GM18499 (cell line): ENCODE measurements around the gene UBAP2.

Experiments used
- ATAC-seq: cut with Tn5 transposase; IDR thresholded peaks from one replicate; pipeline ENCODE4 v1.9.1; 2021; ENCODE audit warnings: moderate number of reproducible peaks; ENCODE audit not compliant: insufficient read depth, unreplicated experiment

UBAP2 gene

DNA sequence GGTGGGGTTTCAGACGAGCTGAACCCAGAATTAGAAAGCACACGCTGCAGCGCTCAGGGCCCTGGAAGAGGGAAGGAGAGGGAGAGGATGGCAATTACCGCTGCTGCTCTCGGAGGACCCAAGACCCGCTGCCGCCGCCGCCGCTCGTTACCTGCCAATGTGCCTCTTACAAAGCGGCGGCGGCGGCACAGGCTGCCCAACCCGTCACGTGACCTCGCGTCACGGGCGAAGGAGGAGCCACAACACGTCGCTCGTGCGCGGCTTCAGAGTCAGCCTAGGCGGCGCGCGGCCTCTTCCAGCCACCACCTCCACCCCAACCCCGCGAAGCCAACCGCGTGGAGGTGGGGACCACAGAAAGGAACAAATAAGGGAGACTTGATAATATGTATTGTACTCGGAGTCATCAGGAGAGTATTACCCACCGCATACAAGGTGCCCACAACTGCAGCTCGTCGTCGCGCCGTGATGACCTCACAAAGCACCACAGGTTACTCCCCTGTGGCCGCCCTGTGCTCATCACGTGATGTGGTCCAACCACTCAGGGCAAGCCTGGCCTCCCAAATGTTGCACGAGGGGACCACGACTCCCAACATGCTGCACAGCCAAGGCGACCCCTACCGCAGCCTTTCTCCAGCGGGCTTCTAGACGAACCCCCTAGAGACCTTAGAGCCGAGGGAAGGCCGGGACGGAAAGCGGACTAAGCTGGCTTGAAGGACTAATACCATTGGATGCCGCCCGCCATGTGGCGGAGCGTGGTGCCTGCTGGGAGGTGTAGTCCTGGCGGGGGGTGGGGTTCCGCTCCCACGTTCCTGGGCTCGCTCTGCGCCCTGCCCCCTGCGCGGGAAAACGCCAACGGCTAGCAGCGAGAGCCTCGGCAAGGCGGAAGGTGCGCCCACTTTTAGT, at the start of gene UBAP2:
Gene UBAP2, minus strand, starts transcription at position 161 of the 903 bp plus-strand sequence. CDS start 31,739 bp downstream, outside the sequence.
- peak; percentile 68 for ATAC-seq

DNA sequence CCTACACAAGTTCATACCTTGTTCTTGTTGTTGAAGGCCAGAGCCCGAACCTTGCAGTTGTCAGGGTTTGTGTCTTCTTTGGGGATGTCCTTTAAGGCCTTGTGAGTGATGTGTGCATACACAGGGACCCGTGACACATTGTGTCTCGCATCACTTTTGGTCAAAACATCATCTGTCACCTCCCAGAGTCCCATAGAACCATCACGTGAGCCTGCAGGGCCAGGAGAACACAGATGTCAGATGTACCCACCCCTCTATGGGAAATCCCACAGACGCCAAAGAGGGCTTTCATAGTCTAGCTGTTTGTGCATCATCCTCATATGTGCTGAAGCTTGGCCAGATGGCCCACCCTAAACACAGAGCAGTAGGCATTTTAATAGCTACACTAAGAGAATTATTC, 49.6 kb upstream of the UBAP2 start:
- no peak for ATAC-seq

DNA sequence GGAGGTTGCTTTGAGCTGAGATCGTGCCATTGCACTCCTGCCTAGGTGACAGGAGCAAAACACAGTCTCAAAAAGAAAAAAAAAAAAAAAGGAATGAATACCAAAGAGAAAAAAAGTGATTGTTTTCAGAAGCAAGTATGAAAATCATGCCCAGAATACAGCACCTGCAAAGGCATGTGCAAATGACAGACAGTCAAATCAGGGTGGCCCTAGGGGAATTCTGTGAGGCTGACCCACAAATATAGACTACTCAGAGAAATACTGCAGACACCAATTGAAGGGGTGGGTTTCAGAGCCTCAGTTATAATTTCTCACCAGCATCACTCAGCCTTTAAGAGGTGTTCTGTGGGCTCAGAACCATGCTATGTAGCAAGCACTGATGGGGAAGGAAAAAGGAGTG, 49.2 kb upstream of the UBAP2 start:
- ATAC-seq, result no peak

DNA sequence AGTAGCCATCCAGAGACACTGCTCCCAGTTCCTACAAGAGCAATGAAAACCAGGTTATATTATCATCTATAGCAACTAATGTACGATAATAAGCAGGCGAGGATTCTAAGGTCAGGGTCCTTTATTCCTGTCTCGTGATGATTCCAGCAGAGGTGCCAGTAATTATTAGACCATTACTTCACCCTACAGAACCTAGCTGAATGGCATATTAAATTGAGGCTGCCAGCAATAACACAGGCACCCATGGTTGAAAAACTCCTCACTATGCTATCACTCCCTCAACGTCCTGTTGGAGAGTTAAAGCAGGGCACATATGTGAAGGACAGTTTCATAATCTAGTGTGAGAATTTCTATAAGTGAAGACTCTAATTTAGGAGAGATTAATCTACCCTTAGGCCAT, 48.1 kb upstream of the UBAP2 start:
- no peak for ATAC-seq

GRCh38 chr9:34093578-34093977, 44.9 kb upstream of the UBAP2 start:
- no peak for ATAC-seq

- ATAC-seq, result no peak
These were observed 40.6 kb upstream of the UBAP2 start for GRCh38 chr9:34089311-34089710.

GRCh38 chr9:34087370-34087769, 38.7 kb upstream of the UBAP2 start:
- no peak for ATAC-seq

DNA sequence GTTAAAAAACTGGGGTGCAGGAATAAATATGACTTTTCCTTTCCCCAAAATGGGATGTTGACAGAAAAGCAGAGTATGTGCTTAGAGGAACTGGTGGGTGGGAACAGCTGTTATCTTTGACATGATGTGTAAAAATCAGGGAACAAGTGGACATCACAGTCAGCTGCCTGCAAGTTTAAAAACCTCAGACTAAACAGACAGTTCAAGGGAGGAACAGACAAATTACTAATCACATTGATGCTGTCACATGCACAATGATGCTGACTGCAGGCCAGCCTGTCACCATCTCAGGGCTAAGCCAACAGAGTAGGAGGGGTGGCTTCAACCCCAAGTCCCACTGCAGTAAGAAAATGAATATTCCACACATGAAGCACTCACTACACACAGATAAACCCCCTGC, 38.2 kb upstream of the UBAP2 start:
- no peak for ATAC-seq

DNA sequence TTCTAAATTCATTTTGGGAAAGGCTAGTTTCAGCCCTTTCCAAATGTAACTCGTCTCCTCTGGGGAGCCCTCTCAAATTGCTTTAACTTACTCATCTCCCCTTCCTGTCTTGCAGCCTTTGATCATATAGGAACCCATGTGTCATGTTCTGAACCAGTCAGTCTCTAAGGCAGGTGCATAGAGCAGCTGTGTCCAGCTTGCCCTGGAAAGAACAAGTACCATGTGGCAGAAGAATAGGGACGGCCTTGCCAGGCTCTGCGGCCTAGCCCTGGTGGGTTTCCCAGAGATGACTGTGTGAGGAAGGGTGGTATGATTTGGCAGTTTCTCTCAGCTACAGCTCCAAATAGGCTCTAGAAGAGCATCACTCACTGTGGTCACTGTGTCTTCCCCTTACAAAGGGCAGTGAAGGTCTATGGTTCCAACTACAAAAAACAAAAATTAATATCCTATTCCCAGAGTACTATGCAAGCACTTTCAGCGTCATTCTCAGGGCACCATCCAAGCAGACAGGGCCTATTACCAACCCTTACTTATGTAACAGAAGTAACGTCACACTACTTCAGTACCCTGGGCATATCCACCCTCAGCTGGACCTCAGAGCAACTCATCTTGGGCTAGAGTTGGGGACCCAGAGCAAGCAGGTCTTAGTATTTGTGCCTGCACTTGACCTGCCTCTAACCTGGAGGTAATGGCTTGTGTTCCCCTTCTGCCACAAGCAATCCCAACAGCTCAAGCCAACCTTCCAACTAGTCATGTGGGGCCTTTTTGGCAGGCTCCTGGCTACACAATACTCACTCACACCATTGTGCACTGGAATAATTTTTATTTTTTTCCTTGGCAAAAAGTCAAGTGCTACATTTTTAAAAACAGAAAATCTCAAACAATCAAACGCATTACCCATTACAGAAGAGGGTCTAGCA, 37.2 kb upstream of the UBAP2 start:
- ATAC-seq, result no peak

- ATAC-seq, result no peak
These were observed 35.9 kb upstream of the UBAP2 start for GRCh38 chr9:34084562-34084961.

DNA sequence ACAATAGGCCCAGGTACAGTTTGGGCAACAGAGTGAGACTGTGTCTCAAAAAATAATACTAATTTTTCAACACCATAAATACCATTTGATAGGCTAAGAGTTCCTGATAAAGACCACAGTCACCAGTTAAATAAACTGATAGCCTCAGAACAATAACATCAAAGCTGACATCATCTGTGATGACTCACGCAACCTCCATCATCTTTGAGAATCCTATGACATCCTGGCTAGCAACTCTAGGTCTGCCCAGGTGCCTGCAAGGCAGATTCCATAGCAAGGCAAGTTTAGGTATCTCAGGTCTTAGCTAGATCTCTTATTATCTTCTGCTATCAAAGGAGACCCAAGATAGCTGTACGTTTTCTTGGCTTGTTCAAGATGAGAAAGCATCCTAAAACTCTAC, 30.5 kb upstream of the UBAP2 start:
- ATAC-seq, result no peak

DNA sequence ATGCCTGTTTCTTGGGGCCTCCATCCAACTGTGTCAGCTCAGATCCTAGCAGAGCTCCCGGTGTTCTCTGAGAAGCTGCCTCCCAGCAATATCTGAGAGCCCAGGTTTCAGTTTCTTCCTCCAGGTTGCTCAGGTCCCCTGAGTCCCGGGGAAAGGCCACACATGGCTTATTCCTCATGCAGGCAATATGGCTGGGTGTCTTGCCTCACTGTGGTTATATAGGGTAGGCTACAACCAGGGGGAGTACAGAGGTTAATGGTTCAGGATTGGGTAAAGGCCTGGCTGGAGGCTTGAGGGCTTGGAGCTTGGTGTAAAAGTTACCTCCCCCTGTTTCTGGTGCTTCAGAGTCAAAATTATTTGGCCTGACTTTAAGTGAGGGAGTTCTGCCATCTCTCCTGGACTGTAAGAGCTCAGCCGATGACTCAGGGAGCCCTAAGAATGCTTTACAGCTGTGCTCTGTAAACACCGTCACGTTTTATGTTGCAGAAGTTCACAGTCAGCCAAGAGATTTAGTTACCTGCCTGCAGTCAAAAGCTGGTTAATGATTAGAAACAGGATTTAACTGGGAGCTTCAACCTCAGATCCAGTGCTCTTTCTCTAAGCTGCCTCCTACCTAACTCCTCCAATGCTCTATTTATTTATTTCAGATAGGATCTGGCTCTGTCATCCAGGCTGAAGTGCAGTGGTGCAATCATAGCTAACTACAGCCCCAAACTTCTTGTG, 24.3 kb upstream of the UBAP2 start:
- no peak for ATAC-seq

- ATAC-seq, result no peak
These were observed 23.7 kb upstream of the UBAP2 start for GRCh38 chr9:34072410-34072809.

- no peak for ATAC-seq
These were observed 22.1 kb upstream of the UBAP2 start for GRCh38 chr9:34070606-34071324.

GRCh38 chr9:34069831-34070230, 21.1 kb upstream of the UBAP2 start:
- no peak for ATAC-seq

DNA sequence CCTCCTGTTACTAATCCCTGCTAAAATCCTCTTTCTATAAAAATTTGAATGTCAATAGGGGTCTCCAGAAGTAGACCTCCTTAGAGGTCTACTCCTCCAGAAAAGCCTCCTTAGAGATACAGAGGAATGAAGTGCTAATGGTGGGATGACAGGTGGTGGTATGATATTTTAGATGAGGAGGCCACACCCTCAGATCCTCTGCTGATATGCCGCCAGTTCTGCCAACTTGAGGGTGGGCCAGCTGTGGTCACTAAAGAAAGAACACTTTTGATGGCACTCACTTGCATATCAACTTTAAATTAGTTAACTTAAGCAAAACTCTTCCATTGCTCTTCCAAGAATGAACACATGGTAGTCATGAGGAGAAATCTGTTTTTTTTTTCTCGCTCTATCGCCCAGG, 16.9 kb upstream of the UBAP2 start:
- no peak for ATAC-seq

DNA sequence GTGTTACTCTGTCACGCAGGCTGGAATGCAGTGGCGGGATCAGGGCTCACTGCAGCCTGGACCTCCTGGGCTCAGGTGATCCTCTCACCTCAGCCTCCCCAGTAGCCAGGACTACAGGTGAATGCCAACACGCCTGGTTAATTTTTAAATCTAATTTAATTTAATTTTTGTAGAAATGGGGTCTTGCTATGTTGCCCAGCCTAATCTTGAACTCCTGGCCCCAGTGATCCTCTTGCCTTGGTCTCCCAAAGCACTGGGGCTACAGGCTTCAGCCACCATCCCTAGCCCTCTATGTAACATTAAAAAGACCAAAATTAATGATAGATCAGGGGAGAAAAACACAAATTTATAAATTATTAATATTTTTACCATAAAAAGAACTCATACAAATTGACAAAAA, 11.3 kb upstream of the UBAP2 start:
- ATAC-seq, result no peak

DNA sequence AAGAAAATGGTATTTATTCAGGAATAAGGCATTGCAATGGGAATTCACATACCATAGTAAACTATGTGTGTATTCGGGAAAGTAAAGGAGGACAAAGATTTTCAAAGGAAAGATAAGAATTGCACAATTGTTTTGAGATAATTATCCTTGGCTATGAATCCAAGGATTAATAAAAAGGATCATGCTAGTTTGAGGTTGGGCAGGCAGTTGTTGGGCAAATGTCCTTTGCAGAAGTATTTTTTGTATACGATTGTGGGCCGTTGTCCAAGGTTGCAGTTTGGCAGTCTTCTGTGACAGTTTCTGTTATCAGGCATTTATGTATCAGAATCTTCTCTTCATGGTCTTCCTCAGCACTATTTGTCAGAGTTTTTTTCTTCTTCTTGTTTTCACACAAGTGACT, 10.6 kb upstream of the UBAP2 start:
- ATAC-seq, result no peak

- ATAC-seq, result no peak
These were observed 1.1 kb upstream of the UBAP2 start for GRCh38 chr9:34049630-34050384.
